Measurements from ENCODE around the gene RNPEPL1. TPM values are rescaled to one million over a fixed set of nuclear protein-coding genes. Genes with fewer than 3 reads are reported as not detected.

RNPEPL1 gene
- total RNA-seq, 4 donors from 2014 or later = 7.2 to 38.7 (median 14.4) TPM

DNA sequence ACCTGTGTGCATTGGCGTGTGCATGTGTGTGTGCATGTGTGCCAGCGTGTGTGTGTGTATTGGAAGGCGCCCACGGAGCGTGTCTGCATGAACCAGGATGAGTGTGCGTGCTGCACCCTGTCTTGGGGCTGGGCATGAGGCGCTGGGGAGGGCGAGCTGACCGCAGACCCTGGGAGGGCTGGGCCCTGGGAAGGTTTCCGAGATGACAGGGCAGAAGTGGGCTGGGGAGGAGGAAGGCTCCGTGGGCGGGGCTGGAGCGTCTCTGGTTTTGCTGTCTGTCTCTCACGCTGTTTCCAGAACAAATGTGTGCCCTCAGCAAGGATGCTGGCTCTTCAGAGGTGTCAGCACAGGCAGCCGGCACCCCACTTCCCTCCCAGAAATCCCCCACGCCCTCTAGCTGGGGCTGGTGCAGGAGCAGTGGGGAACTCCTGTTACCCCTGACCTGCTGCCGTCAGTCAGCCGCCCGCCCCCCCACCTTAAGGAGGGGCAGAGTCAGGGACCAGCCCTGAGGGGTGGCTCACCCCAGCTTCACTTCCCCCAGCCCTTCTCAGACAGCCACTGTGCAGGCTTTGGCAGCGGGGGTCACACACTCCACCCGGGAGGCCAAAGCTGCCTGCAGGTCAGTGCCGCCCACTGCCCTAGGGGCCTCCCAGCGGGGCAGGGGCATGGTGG is 56.8 kb downstream of the RNPEPL1 start, which contains the start of gene GPR35:
Gene GPR35 (plus strand): TSS at position 531 of the 672 bp plus-strand sequence. CDS start 4,473 bp downstream, outside the sequence.
- Histone ChIP-seq H3K27ac (no peak within 1 kb of the TSS), H3K4me3 (no peak within 1 kb of the TSS), H3K27me3 (no peaks in the 10 kb centered on the region), H3K4me1 (no peaks in the 10 kb centered on the region), H3K9me3 (no peaks in the 10 kb centered on the region), H3K36me3 (no peaks in the 10 kb centered on the region)
- TF ChIP-seq POLR2A (IDR thresholded peaks at IDR 0.05) (no peak), CTCF (IDR thresholded peaks at IDR 0.05) (no peak)
- intact Hi-C loops (cut with DNase I; ENCODE audit: low total_unique reads) = no loop called here
- DNase-seq = peak in 1 of 2 donors; percentile 20

DNA sequence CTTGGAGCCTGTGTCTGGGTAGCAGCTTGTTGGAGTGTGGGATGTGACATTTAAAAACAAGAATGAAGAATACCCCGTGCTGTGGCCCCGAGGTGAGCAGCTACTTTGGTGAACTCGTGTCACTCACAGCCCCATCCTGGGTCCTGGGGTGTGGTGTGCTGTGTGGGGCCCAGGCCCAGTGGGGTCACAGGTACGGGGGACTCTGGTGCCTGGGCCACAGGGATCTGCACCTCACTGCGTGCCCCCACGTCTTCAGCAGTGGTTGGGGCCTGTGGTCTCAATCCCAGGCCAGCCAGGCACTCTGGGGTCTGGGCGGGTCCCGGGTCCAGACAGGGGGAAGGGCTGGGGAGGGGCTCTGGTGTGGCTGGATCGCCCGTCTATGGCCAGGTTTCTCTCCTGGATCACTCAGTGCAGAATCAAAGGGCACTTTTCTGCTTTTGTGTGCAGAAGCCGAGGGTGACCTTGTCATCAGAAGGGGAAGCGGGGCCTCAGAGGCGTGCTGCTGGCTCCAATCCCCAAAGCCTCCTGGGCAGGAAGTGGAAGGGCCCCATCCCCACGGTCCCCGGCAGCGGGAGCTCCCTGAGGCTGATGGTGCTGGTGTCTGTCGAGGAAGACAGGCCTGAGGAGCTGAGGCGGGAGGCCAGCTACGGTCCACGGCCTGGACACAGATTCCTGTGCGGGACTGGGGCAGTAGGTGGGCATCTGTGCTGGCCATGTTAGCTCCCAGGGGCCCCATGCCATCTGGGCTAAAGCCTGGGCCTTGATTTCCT is 58.4 kb downstream of the RNPEPL1 start:
- Histone ChIP-seq H3K9me3 (no peaks in the 10 kb centered on the region), H3K4me3 (no peak overlapping the region), H3K27me3 (no peaks in the 10 kb centered on the region), H3K27ac (no peak overlapping the region), H3K36me3 (no peaks in the 10 kb centered on the region), H3K4me1 (no peaks in the 10 kb centered on the region)
- no peak for TF ChIP-seq POLR2A (IDR thresholded peaks at IDR 0.05)
- no peak for TF ChIP-seq CTCF (IDR thresholded peaks at IDR 0.05)
- intact Hi-C loops (cut with DNase I; ENCODE audit: low total_unique reads) = no loop called here
- peak in 1 of 2 donors; percentile 10 for DNase-seq

DNA sequence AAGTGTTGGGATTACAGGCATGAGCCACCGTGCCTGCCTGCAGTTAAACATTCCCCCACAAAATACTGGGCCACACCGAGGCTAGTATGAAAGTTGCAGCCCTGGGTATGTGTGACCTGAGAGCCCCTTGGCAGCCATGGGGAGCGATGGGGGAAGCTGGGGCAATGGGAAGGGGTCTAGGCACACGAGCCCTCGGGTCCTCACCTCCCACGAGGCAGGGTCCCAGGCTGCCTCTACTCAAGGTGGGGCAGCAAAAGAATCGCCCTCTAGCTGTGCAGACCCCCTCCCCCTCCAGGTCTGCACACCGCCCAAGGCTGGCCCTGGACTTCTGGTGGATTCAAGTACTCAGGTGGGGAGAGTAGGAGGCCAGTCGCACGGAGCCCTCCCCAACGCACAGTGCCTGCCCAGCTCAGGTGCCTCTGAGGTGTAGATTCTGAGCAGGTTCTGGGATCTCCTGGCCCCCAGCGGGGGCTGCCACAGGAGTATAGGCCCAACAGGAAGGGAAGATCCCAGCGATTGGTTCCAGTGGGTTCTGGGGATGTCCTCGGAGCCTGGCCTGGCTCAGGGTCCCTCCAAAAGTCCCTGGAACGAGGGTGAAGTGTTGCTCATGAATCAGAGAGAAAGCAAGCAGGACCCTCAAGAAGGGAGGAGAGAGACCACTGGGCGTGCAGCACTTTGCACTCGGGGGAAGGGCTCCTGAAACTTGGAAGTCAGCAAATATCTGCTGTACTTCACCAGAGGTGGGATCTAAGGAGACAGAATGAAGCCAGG is 59.6 kb downstream of the RNPEPL1 start:
- Histone ChIP-seq H3K4me1 (no peaks in the 10 kb centered on the region), H3K27ac (no peak overlapping the region), H3K27me3 (no peaks in the 10 kb centered on the region), H3K9me3 (no peaks in the 10 kb centered on the region), H3K4me3 (no peak overlapping the region), H3K36me3 (no peaks in the 10 kb centered on the region)
- TF ChIP-seq POLR2A (IDR thresholded peaks at IDR 0.05) (no peak), CTCF (IDR thresholded peaks at IDR 0.05) (no peak)
- intact Hi-C loops (cut with DNase I; ENCODE audit: low total_unique reads) = no loop called here
- DNase-seq = peak in 1 of 2 donors; percentile 3

GRCh38 chr2:240628507-240628807 is 60.2 kb downstream of the RNPEPL1 start:
- TF ChIP-seq CTCF (IDR thresholded peaks at IDR 0.05) (no peak), POLR2A (IDR thresholded peaks at IDR 0.05) (no peak)
- peak in 1 of 2 donors; percentile 5 for DNase-seq
- Histone ChIP-seq H3K4me1 (no peaks in the 10 kb centered on the region), H3K36me3 (no peaks in the 10 kb centered on the region), H3K4me3 (no peak overlapping the region), H3K9me3 (no peaks in the 10 kb centered on the region), H3K27me3 (no peaks in the 10 kb centered on the region), H3K27ac (no peak overlapping the region)
- intact Hi-C loops (cut with DNase I; ENCODE audit: low total_unique reads) = no loop called here

Data from uterus (tissue), 4 donors.